Neutrophil (primary cell): Measurements from ENCODE around the gene ADGB.

ENCODE experiments used
- H3K27ac ChIP-seq: fragments of 200-600 bp; sonication (generic); 2 replicates; pipeline ENCODE4 v1.5.1; 2016; ENCODE audit warnings: mild to moderate bottlenecking, moderate library complexity
- H3K27me3 ChIP-seq: fragments of 200-600 bp; sonication (generic); 2 replicates; pipeline ENCODE4 v1.6.0; 2016; ENCODE audit warnings: mild to moderate bottlenecking
- H3K36me3 ChIP-seq: fragments of 200-600 bp; sonication (generic); 2 replicates; pipeline ENCODE4 v1.5.1; 2017
- H3K4me1 ChIP-seq, 2 experiments: fragments of 200-600 bp in 1 of 2; sonication (generic) in 1 of 2; 1 replicate in 1 of 2; 2 replicates in 1 of 2; pipeline versions ENCODE4 v1.5.1 to v1.6.1; 2013 to 2016; ENCODE audit warnings: low read depth in 1 of 2, low read length in 1 of 2, mild to moderate bottlenecking in 1 of 2, moderate library complexity in 1 of 2; ENCODE audit not compliant: control insufficient read depth in 1 of 2, insufficient read depth in 1 of 2
- H3K4me3 ChIP-seq, 2 experiments: fragments of 200-600 bp in 1 of 2; sonication (generic) in 1 of 2; 1 replicate in 1 of 2; 2 replicates in 1 of 2; pipeline ENCODE4 v1.5.1; 2013 to 2016; ENCODE audit warnings: low read depth in 1 of 2, low read length in 1 of 2, mild to moderate bottlenecking in 1 of 2, moderate library complexity in 1 of 2
- H3K9me3 ChIP-seq: fragments of 200-600 bp; sonication (generic); 2 replicates; pipeline ENCODE4 v1.5.1; 2016
- CTCF ChIP-seq: fragments of 200-600 bp; sonication (generic); IDR thresholded peaks from 2 replicates; pipeline ENCODE4 v1.5.1; 2016; ENCODE audit warnings: antibody characterized with exemption

ADGB gene

GRCh38 chr6:146590492-146590891 lies 8.3 kb upstream of the ADGB start:
- no peak for TF ChIP-seq CTCF
- no peak overlapping the region for H3K27ac ChIP-seq
- no peaks in the 10 kb centered on the region for H3K9me3 ChIP-seq
- H3K27me3 ChIP-seq: no peaks in the 10 kb centered on the region
- no peaks in the 10 kb centered on the region for H3K36me3 ChIP-seq
- H3K4me1 ChIP-seq: peaks cover 16 to 18% of the 10 kb centered on the region in 2 experiments
- H3K4me3 ChIP-seq: no peak overlapping the region

- no peak for TF ChIP-seq CTCF
- no peak overlapping the region for H3K27ac ChIP-seq
- H3K27me3 ChIP-seq: no peaks in the 10 kb centered on the region
- no peaks in the 10 kb centered on the region for H3K9me3 ChIP-seq
- no peaks in the 10 kb centered on the region for H3K36me3 ChIP-seq
- peaks cover 28 to 30% of the 10 kb centered on the region in 2 experiments for H3K4me1 ChIP-seq
- H3K4me3 ChIP-seq: no peak overlapping the region
Observed at GRCh38 chr6:146592451-146592850, 6.3 kb upstream of the ADGB start.

- Histone ChIP-seq H3K9me3 (no peaks in the 10 kb centered on the region), H3K27ac (peak overlapping the region; percentile 51), H3K4me1 (peaks cover 34 to 36% of the 10 kb centered on the region in 2 experiments)
Observed at GRCh38 chr6:146593986-146594385, 4.8 kb upstream of the ADGB start.

GRCh38 chr6:146594495-146594894 lies 4.3 kb upstream of the ADGB start:
- no peak for TF ChIP-seq CTCF
- no peaks in the 10 kb centered on the region for H3K36me3 ChIP-seq
- H3K9me3 ChIP-seq: no peaks in the 10 kb centered on the region
- H3K4me3 ChIP-seq: no peak overlapping the region
- no peaks in the 10 kb centered on the region for H3K27me3 ChIP-seq
- H3K4me1 ChIP-seq: peaks cover 37 to 41% of the 10 kb centered on the region in 2 experiments
- H3K27ac ChIP-seq: peak overlapping the region; percentile 51

More at GRCh38 chr6:146593986-146594385, 4.8 kb upstream of the ADGB start:
- no peak overlapping the region for H3K4me3 ChIP-seq
- H3K27me3 ChIP-seq: no peaks in the 10 kb centered on the region
- H3K36me3 ChIP-seq: no peaks in the 10 kb centered on the region
- no peak for TF ChIP-seq CTCF

GRCh38 chr6:146595972-146596731 lies 2.6 kb upstream of the ADGB start:
- H3K4me3 ChIP-seq: peak overlapping the region in 1 of 2 experiments; percentile 17
- no peaks in the 10 kb centered on the region for H3K27me3 ChIP-seq
- peaks cover 37 to 41% of the 10 kb centered on the region in 2 experiments for H3K4me1 ChIP-seq
- no peak for TF ChIP-seq CTCF
- no peaks in the 10 kb centered on the region for H3K36me3 ChIP-seq
- no peaks in the 10 kb centered on the region for H3K9me3 ChIP-seq
- peak overlapping the region; percentile 55 for H3K27ac ChIP-seq
